B cell (primary cell): ENCODE data around the gene GRIP2.

ENCODE experiments used
- EZH2 ChIP-seq: IDR thresholded peaks from 2 replicates; pipeline ENCODE4 v1.6.1; 2012; ENCODE audit warnings: borderline replicate concordance, low read depth, mild to moderate bottlenecking, moderate library complexity, low read length; ENCODE audit not compliant: insufficient read depth, poor library complexity, severe bottlenecking
- TF ChIP-seq, protein P1 (sequence below): fragments of 200-600 bp; IDR thresholded peaks from one replicate; pipeline ENCODE4 v1.8.0; 2022; ENCODE audit warnings: antibody characterized with exemption, mild to moderate bottlenecking

DNA sequence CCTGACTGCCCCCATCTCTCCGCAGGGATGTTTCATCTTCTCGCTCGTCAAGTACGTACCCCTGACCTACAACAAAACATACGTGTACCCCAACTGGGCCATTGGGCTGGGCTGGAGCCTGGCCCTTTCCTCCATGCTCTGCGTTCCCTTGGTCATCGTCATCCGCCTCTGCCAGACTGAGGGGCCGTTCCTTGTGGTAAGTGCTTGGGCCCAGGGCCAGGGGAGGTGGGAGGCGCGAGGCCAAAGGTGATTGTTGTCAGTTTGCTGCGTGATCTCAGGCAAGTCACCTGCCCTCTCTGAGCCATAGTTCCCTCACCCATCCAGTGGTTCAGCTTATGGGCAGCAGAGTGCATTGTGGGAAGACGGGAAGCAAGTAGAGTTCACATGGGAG is 58.5 kb downstream of the GRIP2 start:
- TF ChIP-seq, protein P1, sequence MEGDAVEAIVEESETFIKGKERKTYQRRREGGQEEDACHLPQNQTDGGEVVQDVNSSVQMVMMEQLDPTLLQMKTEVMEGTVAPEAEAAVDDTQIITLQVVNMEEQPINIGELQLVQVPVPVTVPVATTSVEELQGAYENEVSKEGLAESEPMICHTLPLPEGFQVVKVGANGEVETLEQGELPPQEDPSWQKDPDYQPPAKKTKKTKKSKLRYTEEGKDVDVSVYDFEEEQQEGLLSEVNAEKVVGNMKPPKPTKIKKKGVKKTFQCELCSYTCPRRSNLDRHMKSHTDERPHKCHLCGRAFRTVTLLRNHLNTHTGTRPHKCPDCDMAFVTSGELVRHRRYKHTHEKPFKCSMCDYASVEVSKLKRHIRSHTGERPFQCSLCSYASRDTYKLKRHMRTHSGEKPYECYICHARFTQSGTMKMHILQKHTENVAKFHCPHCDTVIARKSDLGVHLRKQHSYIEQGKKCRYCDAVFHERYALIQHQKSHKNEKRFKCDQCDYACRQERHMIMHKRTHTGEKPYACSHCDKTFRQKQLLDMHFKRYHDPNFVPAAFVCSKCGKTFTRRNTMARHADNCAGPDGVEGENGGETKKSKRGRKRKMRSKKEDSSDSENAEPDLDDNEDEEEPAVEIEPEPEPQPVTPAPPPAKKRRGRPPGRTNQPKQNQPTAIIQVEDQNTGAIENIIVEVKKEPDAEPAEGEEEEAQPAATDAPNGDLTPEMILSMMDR: no peak
- TF ChIP-seq EZH2: no peak
